SK-N-SH treated with all-trans-retinoic acid at 6 μM for 48 hours (cell line): ENCODE data around the gene GRB7.

Experiments used
- ATAC-seq: fragments of 200-7000 bp; cut with Tn5 transposase; 3 replicates; pipeline ENCODE4 v1.9.1; 2020; ENCODE audit warnings: mild to moderate bottlenecking, moderate library complexity
- ARNTL ChIP-seq: fragments of 450-650 bp; formaldehyde crosslinking; IDR thresholded peaks from 2 replicates; pipeline ENCODE4 v1.5.0; 2020; ENCODE audit warnings: low read depth, mild to moderate bottlenecking, moderate library complexity, borderline replicate concordance
- BACH2 ChIP-seq: fragments of 250-450 bp; sonication (Bioruptor Pico); IDR thresholded peaks from 2 replicates; pipeline ENCODE4 v1.9.0; 2021; ENCODE audit warnings: mild to moderate bottlenecking, borderline replicate concordance
- CSDC2 ChIP-seq: fragments of 250-450 bp; sonication (Bioruptor Pico); IDR thresholded peaks from 2 replicates; pipeline ENCODE4 v1.5.0; 2020; ENCODE audit warnings: mild to moderate bottlenecking, moderate library complexity
- ESRRG ChIP-seq: fragments of 250-450 bp; sonication (Bioruptor Pico); IDR thresholded peaks from 2 replicates; pipeline ENCODE4 v1.6.1; 2021; ENCODE audit warnings: mild to moderate bottlenecking
- GLIS3 ChIP-seq: fragments of 250-450 bp; sonication (Bioruptor Pico); IDR thresholded peaks from 2 replicates; pipeline ENCODE4 v1.5.0; 2020; ENCODE audit warnings: mild to moderate bottlenecking, moderate library complexity
- ISL1 ChIP-seq: fragments of 250-450 bp; sonication (Bioruptor Pico); IDR thresholded peaks from 2 replicates; pipeline ENCODE4 v2.1.2; 2022; ENCODE audit warnings: mild to moderate bottlenecking, moderate library complexity
- OSR1 ChIP-seq: fragments of 250-450 bp; sonication (Bioruptor Pico); IDR thresholded peaks from 2 replicates; pipeline ENCODE4 v1.8.0; 2022; ENCODE audit warnings: moderate library complexity, mild to moderate bottlenecking, inconsistent platforms
- RARB ChIP-seq: fragments of 250-450 bp; sonication (Bioruptor Pico); IDR thresholded peaks from 2 replicates; pipeline ENCODE4 v1.8.0; 2021; ENCODE audit warnings: mild to moderate bottlenecking, moderate library complexity
- SNAI2 ChIP-seq: fragments of 250-450 bp; sonication (Bioruptor Pico); IDR thresholded peaks from 2 replicates; pipeline ENCODE4 v1.5.0; 2020; ENCODE audit warnings: mild to moderate bottlenecking, moderate library complexity
- TCF4 ChIP-seq: fragments of 250-450 bp; sonication (Bioruptor Pico); IDR thresholded peaks from 2 replicates; pipeline ENCODE4 v1.8.0; 2021; ENCODE audit warnings: mild to moderate bottlenecking, moderate library complexity, borderline replicate concordance
- TOX ChIP-seq: fragments of 250-450 bp; sonication (Bioruptor Pico); IDR thresholded peaks from 2 replicates; pipeline ENCODE4 v1.8.0; 2021; ENCODE audit warnings: mild to moderate bottlenecking, moderate library complexity, borderline replicate concordance
- ZC3H10 ChIP-seq: fragments of 250-450 bp; sonication (Bioruptor Pico); IDR thresholded peaks from 2 replicates; pipeline ENCODE4 v1.5.1; 2021; ENCODE audit warnings: mild to moderate bottlenecking, moderate library complexity
- ZFP3 ChIP-seq: fragments of 250-450 bp; sonication (Bioruptor Pico); IDR thresholded peaks from 2 replicates; pipeline ENCODE4 v1.5.0; 2020; ENCODE audit warnings: mild to moderate bottlenecking, moderate library complexity
- ZFP30 ChIP-seq: fragments of 450-650 bp; formaldehyde crosslinking; IDR thresholded peaks from 2 replicates; pipeline ENCODE4 v1.5.0; 2022; ENCODE audit warnings: mild to moderate bottlenecking, moderate library complexity
- ZNF70 ChIP-seq: fragments of 450-650 bp; formaldehyde crosslinking; IDR thresholded peaks from 2 replicates; pipeline ENCODE4 v1.5.0; 2020; ENCODE audit warnings: mild to moderate bottlenecking, moderate library complexity
- ZNF8 ChIP-seq: fragments of 450-650 bp; formaldehyde crosslinking; IDR thresholded peaks from 2 replicates; pipeline ENCODE4 v1.5.0; 2020; ENCODE audit warnings: mild to moderate bottlenecking, moderate library complexity
- TF ChIP-seq, protein P1 (sequence below): fragments of 250-450 bp; sonication (Bioruptor Pico); IDR thresholded peaks from 2 replicates; pipeline ENCODE4 v1.5.1; 2021; ENCODE audit warnings: mild to moderate bottlenecking, moderate library complexity
- TF ChIP-seq, protein P2 (sequence below): fragments of 250-450 bp; sonication (Bioruptor Pico); IDR thresholded peaks from 2 replicates; pipeline ENCODE4 v1.5.0; 2020; ENCODE audit warnings: mild to moderate bottlenecking, moderate library complexity
- TF ChIP-seq, protein P3 (sequence below): fragments of 250-450 bp; sonication (Bioruptor Pico); IDR thresholded peaks from 2 replicates; pipeline ENCODE4 v1.8.0; 2020; ENCODE audit warnings: mild to moderate bottlenecking, moderate library complexity, borderline replicate concordance
- TF ChIP-seq, protein P4 (sequence below): fragments of 250-450 bp; sonication (Bioruptor Pico); IDR thresholded peaks from 2 replicates; pipeline ENCODE4 v1.5.1; 2020; ENCODE audit warnings: low read depth, mild to moderate bottlenecking, moderate library complexity

GRB7 gene

DNA sequence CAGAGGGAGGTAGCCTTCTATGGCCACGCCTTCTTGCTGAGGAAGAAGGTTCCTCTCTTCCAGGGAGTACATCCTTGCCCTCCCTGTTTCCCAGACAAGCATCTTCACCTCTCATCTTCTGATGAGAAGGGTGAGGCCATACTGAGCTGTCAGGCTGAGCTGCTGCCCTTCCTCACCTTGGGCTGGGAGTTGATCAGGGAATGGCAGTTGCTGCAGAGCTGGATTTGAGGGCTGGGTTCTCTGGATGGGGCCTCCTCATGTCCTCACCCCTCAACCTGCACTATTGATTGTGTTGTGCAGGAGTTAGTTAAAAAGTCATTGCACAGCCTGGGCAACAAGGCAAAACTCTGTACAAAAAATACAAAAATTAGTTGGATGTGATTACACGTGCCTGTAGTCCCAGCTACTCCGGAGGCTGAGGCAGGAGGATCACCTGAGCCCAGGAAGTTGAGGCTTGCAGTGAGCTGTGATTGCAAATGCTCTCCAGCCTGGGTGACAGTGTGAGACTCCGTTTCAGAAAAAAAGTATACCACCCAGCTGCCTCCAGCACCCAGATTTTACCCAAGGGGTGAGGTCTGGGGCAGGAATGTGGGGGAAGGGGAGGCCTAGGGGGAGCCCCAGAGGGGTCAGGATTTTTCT, 35.8 kb upstream of the GRB7 start:
- ATAC-seq = no peak
- no peak for TF ChIP-seq BACH2 (CRISPR knock-in tag)
- TF ChIP-seq ZNF8 (CRISPR knock-in tag) = no peak
- no peak for TF ChIP-seq ZFP3
- no peak for TF ChIP-seq ZC3H10 (CRISPR knock-in tag)
- no peak for TF ChIP-seq TCF4 (CRISPR knock-in tag)
- TF ChIP-seq ARNTL (CRISPR knock-in tag) = no peak
- TF ChIP-seq, protein P1, sequence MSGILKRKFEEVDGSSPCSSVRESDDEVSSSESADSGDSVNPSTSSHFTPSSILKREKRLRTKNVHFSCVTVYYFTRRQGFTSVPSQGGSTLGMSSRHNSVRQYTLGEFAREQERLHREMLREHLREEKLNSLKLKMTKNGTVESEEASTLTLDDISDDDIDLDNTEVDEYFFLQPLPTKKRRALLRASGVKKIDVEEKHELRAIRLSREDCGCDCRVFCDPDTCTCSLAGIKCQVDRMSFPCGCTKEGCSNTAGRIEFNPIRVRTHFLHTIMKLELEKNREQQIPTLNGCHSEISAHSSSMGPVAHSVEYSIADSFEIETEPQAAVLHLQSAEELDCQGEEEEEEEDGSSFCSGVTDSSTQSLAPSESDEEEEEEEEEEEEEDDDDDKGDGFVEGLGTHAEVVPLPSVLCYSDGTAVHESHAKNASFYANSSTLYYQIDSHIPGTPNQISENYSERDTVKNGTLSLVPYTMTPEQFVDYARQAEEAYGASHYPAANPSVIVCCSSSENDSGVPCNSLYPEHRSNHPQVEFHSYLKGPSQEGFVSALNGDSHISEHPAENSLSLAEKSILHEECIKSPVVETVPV (CRISPR knock-in tag) = no peak
- no peak for TF ChIP-seq ZFP30 (CRISPR knock-in tag)
- TF ChIP-seq, protein P2, sequence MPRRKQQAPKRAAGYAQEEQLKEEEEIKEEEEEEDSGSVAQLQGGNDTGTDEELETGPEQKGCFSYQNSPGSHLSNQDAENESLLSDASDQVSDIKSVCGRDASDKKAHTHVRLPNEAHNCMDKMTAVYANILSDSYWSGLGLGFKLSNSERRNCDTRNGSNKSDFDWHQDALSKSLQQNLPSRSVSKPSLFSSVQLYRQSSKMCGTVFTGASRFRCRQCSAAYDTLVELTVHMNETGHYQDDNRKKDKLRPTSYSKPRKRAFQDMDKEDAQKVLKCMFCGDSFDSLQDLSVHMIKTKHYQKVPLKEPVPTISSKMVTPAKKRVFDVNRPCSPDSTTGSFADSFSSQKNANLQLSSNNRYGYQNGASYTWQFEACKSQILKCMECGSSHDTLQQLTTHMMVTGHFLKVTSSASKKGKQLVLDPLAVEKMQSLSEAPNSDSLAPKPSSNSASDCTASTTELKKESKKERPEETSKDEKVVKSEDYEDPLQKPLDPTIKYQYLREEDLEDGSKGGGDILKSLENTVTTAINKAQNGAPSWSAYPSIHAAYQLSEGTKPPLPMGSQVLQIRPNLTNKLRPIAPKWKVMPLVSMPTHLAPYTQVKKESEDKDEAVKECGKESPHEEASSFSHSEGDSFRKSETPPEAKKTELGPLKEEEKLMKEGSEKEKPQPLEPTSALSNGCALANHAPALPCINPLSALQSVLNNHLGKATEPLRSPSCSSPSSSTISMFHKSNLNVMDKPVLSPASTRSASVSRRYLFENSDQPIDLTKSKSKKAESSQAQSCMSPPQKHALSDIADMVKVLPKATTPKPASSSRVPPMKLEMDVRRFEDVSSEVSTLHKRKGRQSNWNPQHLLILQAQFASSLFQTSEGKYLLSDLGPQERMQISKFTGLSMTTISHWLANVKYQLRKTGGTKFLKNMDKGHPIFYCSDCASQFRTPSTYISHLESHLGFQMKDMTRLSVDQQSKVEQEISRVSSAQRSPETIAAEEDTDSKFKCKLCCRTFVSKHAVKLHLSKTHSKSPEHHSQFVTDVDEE (CRISPR knock-in tag) = no peak
- no peak for TF ChIP-seq CSDC2 (CRISPR knock-in tag)
- TF ChIP-seq, protein P3, sequence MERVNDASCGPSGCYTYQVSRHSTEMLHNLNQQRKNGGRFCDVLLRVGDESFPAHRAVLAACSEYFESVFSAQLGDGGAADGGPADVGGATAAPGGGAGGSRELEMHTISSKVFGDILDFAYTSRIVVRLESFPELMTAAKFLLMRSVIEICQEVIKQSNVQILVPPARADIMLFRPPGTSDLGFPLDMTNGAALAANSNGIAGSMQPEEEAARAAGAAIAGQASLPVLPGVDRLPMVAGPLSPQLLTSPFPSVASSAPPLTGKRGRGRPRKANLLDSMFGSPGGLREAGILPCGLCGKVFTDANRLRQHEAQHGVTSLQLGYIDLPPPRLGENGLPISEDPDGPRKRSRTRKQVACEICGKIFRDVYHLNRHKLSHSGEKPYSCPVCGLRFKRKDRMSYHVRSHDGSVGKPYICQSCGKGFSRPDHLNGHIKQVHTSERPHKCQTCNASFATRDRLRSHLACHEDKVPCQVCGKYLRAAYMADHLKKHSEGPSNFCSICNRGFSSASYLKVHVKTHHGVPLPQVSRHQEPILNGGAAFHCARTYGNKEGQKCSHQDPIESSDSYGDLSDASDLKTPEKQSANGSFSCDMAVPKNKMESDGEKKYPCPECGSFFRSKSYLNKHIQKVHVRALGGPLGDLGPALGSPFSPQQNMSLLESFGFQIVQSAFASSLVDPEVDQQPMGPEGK (CRISPR knock-in tag) = no peak
- TF ChIP-seq, protein P4, sequence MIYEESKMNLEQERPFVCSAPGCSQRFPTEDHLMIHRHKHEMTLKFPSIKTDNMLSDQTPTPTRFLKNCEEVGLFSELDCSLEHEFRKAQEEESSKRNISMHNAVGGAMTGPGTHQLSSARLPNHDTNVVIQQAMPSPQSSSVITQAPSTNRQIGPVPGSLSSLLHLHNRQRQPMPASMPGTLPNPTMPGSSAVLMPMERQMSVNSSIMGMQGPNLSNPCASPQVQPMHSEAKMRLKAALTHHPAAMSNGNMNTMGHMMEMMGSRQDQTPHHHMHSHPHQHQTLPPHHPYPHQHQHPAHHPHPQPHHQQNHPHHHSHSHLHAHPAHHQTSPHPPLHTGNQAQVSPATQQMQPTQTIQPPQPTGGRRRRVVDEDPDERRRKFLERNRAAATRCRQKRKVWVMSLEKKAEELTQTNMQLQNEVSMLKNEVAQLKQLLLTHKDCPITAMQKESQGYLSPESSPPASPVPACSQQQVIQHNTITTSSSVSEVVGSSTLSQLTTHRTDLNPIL (CRISPR knock-in tag) = no peak
- no peak for TF ChIP-seq GLIS3 (CRISPR knock-in tag)
- no peak for TF ChIP-seq ISL1 (CRISPR knock-in tag)
- no peak for TF ChIP-seq SNAI2 (CRISPR knock-in tag)
- TF ChIP-seq RARB (CRISPR knock-in tag) = no peak
- no peak for TF ChIP-seq TOX (CRISPR knock-in tag)
- no peak for TF ChIP-seq ESRRG
- no peak for TF ChIP-seq OSR1 (CRISPR knock-in tag)

DNA sequence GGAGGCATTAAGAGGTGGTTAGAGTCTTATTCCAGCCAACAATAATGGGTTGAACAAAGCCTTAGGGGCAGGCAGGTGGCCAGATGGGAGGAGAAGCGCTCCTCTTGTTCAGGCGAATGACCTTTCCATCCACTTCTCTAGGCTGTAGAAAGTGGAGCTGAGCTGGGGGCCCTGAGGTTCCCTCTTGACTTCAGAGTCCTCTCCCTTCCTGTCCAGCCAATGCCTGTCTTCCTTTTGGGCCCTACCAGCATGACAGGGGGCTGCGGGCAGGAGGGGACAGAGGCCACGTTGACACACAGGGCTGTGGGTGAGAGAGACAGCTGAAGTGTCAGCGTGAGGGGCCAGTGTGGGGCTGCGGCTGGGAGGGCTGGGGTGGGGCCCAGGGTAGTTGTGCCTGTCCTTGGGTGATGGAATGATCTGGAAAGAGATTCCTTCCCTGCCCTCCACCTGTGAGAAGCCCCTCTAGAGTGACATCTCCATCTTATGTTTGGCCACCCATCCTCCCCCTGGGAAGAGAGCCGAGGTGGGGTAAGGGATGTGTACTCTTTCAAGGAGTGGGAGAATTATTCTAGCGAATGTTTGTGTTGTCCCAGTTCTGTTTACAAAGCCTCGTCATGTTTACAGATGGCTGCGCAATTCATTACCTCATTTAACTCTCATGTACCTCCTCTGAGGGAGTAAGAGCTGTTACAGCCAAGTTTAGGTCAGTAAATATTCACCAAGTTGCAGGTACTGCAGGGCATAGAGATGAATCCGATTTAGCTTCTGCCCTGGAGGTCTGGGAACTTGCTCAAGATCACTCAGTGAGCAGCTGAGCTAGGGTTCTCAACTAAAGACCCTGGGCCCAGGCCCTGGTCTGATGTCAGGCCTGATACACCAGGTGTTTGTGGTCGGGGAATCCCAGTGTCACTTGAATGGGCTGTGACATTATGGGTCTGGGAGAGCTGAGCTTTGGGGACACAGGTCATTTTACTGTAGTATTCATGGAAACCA, 34.5 kb upstream of the GRB7 start:
- no peak for ATAC-seq
- TF ChIP-seq ZFP30 (CRISPR knock-in tag) (no peak), RARB (CRISPR knock-in tag) (no peak), ZFP3 (no peak), ZNF70 (CRISPR knock-in tag) (no peak), TCF4 (CRISPR knock-in tag) (no peak), ZNF8 (CRISPR knock-in tag) (no peak), TOX (CRISPR knock-in tag) (no peak)
- TF ChIP-seq, protein P2 (CRISPR knock-in tag) = no peak
- TF ChIP-seq, protein P1 (CRISPR knock-in tag) = no peak
- TF ChIP-seq, protein P4 (CRISPR knock-in tag) = no peak
